Measurements from ENCODE around the gene APBA2. TPM values are rescaled to one million over a fixed set of nuclear protein-coding genes. Genes with fewer than 3 reads are reported as not detected.

Gene APBA2
- polyA plus RNA-seq, 2 of the 4 experiments (the other 2 are of a cell fraction) = 11.4 to 12.6 TPM

GRCh38 chr15:28948036-28948435, 62.3 kb downstream of the APBA2 start:
- no peak for ATAC-seq
- 96% methylated on average over 2 of the region's 2 CpGs for WGBS (ENCODE audit: missing lambda C conversion rate)
- no peak overlapping the region for H3K4me3 ChIP-seq

GRCh38 chr15:28950916-28951315, 65.1 kb downstream of the APBA2 start:
- no peak overlapping the region for H3K27ac ChIP-seq
- 55% methylated on average over 2 of the region's 2 CpGs for WGBS (ENCODE audit: missing lambda C conversion rate)
- H3K4me2 ChIP-seq = no peak overlapping the region
- DNase-seq (ENCODE audit: low read depth in 1 of 2, low spot score in 1 of 2) = no peak
- ChIA-PET CTCF (interaction anchor here (1.0 kb wide), 1 partner anchor 11 kb away, joined by 4 read pairs; no protein-coding TSS in a partner anchor), POLR2A (no interaction called here)
- no peaks in the 10 kb centered on the region for H3K4me1 ChIP-seq
- H3K4me3 ChIP-seq = no peak overlapping the region
- TF ChIP-seq REST (IDR thresholded peaks at IDR 0.05) (no peak), FOSB (CRISPR knock-in tag; IDR thresholded peaks at IDR 0.05) (no peak), MAX (IDR thresholded peaks at IDR 0.05) (no peak), MAFK (IDR thresholded peaks at IDR 0.05; ENCODE audit: partially characterized antibody) (peak; percentile 80), PBX3 (IDR thresholded peaks at IDR 0.05) (no peak)
- no peak for ATAC-seq
- FAIRE-seq = no peak
- no peaks in the 10 kb centered on the region for H3K9me3 ChIP-seq

More at GRCh38 chr15:28948036-28948435, 62.3 kb downstream of the APBA2 start:
- no peak for TF ChIP-seq POLR2A (IDR thresholded peaks at IDR 0.05; ENCODE audit: low read length)
- TF ChIP-seq PBX3 (IDR thresholded peaks at IDR 0.05) = no peak
- TF ChIP-seq HOXB5 (CRISPR knock-in tag; IDR thresholded peaks at IDR 0.05) = no peak
- TF ChIP-seq RCOR1 (IDR thresholded peaks at IDR 0.05; ENCODE audit: low read depth, low read length) = no peak
- no peak overlapping the region for H3K27ac ChIP-seq
- FAIRE-seq = no peak
- POLR2A ChIA-PET = no interaction called here
- CTCF ChIA-PET = interaction anchor here (0.7 to 2.1 kb wide), 5 partner anchors 7 to 49 kb away, joined by 3 to 6 read pairs (median 4); no protein-coding TSS in a partner anchor
- H3K4me2 ChIP-seq = no peak overlapping the region
- no peaks in the 10 kb centered on the region for H3K9me3 ChIP-seq
- no peak for DNase-seq (ENCODE audit: low read depth in 1 of 2, low spot score in 1 of 2)
- no peaks in the 10 kb centered on the region for H3K4me1 ChIP-seq

GRCh38 chr15:28952666-28953491, 67.1 kb downstream of the APBA2 start:
- no peak for DNase-seq (ENCODE audit: low read depth in 1 of 2, low spot score in 1 of 2)
- Histone ChIP-seq H3K4me2 (no peak overlapping the region), H3K4me1 (no peaks in the 10 kb centered on the region), H3K27ac (no peak overlapping the region), H3K9me3 (no peaks in the 10 kb centered on the region), H3K4me3 (no peak overlapping the region)
- TF ChIP-seq CHD4 (IDR thresholded peaks at IDR 0.05; ENCODE audit: borderline replicate concordance) = no peak
- no peak for TF ChIP-seq MAX (IDR thresholded peaks at IDR 0.05)
- no peak for TF ChIP-seq MAFK (IDR thresholded peaks at IDR 0.05; ENCODE audit: partially characterized antibody)
- no peak for TF ChIP-seq GATA3 (IDR thresholded peaks at IDR 0.05; ENCODE audit: borderline replicate concordance)
- no peak for TF ChIP-seq ZSCAN20 (CRISPR knock-in tag; IDR thresholded peaks at IDR 0.05)
- TF ChIP-seq FOXS1 (CRISPR knock-in tag; IDR thresholded peaks at IDR 0.05) = no peak
- no peak for TF ChIP-seq ZC3H11A (IDR thresholded peaks at IDR 0.05)
- TF ChIP-seq ATOH8 (CRISPR knock-in tag; IDR thresholded peaks at IDR 0.05; ENCODE audit: low read depth) = no peak
- no peak for TF ChIP-seq NPAS2 (CRISPR knock-in tag; IDR thresholded peaks at IDR 0.05; ENCODE audit: borderline replicate concordance)
- no peak for FAIRE-seq
- ChIA-PET POLR2A (no interaction called here), CTCF (interaction anchor here (0.8 kb wide), 1 partner anchor 149 kb away, joined by 3 read pairs; no protein-coding TSS in a partner anchor)
- no peak for ATAC-seq
- 56% methylated on average over 7 of the region's 7 CpGs for WGBS (ENCODE audit: missing lambda C conversion rate)
